ENCODE results near the gene NFKBIL1.

Gene NFKBIL1

DNA sequence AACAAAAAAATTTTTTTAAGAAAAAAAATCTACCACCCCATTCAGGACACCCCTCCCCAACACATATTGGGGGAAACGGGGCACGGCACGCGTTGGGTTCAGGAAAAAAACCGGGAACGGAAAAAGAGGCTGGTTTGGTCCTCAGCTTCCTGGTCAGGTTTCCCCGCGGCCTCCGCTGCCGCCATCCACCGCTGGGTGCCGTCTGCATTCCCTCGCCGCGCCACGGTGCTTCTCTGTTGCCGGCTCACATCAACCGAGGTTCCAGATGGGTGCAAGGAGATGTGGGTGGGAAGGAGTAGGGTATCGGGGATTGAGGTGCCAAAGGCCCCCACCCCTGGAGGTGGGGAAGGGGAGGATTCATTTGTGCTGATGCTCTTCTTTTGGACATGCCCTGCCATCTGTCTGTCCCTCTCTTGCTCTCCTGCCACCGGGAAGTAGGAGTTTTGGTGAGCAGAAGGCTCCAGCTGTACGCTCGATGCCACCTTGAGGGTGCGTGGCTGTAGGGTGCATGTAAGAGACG lies 12.8 kb upstream of the NFKBIL1 start:
- DNase-seq (ENCODE audit: low spot score): no peak

DNA sequence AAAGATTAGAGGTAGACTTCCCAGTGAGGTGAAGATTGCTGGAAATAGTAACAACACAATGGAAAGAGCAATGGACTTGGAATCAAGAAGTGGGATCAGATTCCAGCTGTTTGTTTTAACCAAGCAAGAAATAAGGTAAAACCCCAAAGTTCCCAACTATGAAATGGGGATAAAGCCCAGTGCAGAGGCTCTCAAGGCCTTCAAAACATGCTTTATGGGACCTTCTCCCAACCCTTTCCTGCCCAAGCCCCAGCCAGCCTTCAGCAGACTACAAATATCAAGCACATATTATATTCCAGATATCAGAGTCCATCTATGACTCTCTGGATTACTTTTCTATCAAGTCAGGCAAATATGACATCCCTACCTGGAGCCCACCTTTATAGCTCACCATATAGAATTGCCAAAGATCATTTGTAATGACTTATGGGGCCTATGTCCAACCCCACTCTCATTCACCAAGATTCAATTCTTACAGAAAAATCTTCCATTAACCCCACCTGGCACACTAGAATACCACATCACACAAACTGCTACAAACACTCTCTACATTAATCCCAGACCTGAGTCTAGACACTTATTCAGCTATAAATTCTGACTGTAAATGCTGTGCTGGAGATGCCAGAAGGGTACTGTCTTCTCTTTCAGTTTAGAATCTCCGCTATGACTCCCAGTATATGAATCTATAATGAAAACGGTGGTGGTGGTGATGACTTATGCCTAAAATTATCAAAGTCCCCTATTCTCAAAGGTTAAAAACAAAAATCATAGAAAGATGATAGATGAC lies 11.7 kb upstream of the NFKBIL1 start:
- no peak for DNase-seq (ENCODE audit: low spot score)

DNA sequence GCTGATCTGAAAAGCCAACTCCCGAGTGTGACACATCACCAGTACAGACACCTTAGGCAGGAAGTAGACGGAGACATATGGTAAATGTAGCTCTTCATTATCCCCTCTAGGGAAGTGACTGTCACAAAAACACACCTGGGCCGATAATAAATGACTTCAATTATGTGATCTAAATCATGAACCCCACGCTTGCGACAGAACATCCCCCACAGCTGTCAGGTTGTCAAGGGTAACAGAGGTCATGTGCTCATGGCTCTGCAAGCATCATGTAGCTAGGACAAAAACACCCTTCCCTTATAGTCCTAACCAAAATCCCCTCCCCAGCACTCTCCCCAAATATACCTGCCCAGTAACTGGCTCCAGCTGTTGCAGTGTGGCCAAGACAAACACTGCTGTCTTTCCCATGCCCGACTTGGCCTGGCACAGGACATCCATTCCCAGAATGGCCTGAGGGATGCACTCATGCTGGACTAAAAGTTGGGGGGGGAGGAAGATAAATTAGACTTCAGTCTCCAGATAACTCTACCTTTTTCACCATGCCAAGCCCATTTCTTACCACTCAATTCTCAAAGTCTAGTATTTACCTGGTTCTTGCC lies 8.5 kb upstream of the NFKBIL1 start:
- no peak for DNase-seq (ENCODE audit: low spot score)

DNA sequence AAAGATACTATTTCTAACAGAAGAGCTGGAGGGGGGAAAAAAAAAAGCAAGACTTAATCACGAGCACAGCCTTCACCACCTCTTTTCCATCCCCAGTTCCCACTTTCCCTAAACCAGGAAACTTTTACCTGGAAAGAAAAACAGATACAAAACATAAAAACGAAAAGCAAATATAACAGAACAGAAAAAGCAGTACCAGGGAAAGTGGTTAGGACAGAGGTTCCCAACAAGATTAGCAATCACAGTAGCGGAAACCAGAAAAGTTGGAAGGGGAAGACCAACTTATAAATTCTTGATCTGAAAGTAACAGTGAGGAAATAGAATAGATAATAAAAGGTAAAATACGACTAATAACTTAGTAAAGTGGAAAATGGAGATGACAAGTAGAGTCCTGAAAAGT lies 6.8 kb upstream of the NFKBIL1 start:
- no peak for DNase-seq (ENCODE audit: low spot score)

DNA sequence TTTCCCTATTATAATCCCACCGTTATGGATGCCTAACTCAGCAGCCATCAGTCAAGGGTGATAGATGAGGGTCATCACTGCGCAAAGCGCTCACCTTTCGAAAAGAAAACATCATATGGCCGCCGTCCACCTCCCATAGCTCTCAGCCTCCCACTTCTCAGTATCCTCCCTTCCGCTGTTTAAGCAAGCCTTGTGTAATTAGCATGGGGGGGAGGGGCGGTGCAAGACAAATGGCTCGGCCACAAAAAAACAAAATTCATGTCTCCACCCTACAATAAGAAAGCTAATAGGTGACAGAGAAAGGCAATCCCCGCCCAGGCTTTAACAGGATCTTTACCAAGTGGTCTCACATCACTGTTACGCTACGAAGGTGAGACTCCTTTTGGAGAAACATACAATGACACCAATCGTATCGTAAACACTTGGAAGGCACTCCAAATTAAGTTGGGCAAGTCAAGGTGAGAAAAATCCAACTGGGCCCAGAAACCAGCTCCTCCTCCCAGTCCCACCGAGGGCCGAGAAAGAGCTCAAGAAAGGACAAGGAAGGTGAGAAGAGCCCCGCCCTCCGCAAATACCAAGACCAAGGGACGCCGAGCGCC lies 6.2 kb upstream of the NFKBIL1 start:
- no peak for DNase-seq (ENCODE audit: low spot score)

DNA sequence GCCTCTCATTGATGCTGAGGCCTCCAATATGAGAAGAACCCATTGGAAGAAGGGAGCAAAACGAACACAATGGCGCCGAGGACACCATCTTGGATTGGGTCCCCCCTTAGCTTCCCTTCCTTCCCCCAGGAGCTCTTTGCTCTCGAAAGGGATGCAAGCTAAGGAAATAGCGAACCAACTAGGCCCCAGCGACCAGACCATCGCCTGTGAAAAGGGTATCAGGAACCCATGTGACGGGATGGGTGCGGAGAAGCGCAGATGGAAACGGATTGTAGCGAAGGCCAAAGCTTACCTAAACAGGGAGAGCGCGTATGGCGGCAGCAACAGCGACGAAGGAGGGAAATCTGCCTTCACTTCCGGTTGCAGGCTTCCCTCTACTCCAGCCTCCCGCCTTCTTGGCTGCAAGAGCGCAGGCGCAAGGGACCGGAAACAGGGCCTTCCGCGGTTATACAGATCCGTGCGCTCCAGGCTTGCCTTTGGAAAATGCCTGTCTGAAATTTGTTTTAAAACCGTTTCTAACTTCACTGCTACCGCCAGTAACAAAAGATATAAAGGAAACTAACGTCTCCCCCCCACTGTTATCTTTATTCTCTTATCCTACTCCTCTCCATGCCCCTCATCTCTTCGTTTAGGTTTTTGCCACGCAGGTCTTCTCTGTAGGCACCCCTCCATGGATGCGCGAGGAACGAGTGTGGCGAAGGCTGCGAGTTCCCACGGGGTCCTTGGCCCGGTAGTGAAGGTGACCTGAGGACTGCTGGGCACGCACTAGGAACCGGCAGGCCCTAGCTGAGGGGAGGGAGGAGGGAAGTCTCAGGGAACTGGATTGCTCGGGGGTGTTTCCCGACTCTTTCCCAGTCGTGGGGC lies 5.5 kb upstream of the NFKBIL1 start, which contains the start of gene DDX39B:
TSS of gene DDX39B (minus strand) at position 346 of the 864 bp plus-strand sequence. CDS start 1,471 bp downstream, outside the sequence.
- DNase-seq (ENCODE audit: low spot score): peak; percentile 95

DNA sequence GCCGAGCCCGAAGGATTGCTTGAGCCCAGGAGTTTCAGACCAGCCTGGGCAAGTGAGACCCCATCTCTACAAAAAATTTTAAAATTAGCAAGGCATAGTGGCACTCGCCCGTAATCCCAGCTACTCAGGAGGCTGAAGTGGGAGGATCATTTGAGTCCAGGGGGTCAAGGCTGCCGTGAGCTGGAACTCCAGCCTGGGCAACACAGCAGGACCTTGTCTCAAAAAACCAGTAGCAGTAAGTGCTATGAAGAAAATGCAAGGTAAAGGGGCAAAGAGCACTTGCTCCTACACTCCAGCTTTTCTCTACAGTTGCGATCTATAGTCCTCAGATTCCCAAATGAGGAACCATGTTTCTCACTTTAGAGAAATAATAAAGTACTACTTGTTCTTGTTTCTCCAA lies 3.8 kb upstream of the NFKBIL1 start:
- no peak for DNase-seq (ENCODE audit: low spot score)

DNA sequence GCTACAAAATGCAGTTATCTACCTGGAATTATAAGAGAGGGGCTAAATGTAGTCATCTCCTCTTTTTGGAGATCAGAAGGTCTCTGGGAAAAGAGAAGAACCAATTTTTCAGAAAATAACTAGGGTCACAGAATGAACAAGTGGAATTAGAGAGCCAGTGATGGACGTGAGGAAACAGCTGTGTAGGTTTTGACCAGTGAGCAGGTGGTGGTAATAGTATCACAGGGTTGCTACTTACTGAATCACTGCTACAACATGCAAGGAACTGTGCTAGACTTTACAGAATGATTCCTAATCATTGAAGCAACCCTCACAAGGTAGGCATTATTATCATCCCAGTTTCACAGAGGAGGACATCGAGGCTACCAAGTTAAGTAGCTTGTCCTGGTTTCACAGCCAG lies 2.7 kb upstream of the NFKBIL1 start:
- no peak for DNase-seq (ENCODE audit: low spot score)

DNA sequence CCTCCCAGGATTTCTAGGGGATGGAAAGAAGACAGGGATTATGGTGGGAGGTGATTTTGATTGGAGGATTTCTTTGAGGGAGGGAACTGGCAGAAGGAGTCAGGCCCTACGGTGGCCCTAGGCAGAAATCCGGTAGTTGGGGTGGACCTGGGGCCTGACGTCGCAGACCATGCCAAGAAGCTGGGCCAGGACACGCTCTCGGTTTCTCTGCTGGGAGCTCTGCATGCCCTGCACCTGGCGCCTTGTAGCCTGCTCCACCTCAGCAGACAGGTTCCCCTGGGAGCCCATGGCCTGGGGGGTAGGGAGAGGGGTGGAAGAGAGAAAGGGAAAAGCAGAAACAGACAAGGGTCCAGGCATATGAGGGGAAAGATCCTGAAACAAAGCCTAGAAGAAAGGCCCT lies 2.1 kb upstream of the NFKBIL1 start:
- DNase-seq (ENCODE audit: low spot score): no peak

DNA sequence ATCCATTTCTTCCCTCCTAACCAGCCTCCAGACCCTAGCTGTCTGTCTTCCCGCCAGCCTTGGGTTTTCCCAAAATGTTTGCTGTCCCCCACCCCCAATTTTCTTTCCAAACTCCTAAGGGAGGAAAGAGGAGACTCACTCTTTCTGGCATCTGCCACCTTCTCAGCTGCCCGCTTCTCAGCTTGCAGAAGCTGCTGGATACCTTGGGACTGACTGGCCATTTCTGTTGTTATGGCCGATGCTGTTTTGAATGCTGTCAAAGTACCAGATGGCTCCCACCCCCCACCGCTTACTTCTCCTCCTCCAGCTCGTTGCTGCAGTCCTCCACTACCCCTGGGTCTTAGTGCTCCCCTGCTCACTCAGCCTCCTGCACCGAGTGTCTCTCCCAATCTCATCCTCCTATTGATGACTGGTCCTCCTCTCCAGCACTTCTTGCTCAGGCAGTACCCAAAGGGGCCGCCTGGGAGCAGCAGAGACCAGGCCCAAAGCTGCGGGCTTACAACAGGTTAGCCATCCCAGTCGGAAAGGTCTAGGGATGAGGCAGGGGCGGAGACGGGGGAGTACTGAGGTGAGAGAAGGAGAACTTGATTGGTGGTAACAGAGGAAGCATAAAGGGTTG lies 960 bp upstream of the NFKBIL1 start, which contains the start of gene ATP6V1G2:
TSS of gene ATP6V1G2 (minus strand) at position 270 of the 619 bp plus-strand sequence. CDS start at position 221, 49 bp downstream.
- DNase-seq (ENCODE audit: low spot score): peak; percentile 93

DNA sequence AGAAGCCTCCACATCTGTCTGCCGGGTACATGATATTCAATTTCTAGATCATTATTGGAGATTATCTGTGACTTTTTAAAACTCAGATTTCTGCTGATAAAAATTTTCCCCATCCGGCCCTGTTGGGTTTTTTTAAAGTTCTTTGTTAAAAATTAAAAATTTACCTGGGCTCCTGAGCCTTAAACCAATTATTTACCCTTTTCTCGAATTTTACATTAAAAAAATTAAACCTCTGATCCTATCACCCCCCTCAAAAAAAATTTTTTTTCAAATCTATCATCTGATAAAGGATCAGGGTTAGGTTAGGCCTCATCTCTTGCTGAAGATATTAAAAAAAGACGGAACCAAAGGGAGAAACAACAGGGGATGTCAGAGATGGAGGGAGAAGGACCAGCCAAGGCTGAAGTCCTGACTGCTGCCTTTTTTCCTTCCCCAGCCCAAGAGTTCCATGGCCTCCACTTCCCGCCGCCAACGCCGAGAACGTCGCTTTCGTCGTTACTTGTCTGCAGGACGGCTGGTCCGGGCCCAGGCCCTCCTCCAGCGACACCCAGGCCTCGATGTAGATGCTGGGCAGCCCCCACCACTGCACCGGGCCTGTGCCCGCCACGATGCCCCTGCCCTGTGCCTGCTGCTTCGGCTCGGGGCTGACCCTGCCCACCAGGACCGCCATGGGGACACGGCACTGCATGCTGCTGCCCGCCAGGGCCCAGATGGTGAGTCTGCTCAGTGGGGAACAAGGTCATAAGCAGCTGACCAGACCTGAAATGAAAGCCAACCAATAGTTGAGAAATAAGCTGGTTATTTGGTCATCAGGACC lies 527 bp downstream of the NFKBIL1 start:
- no peak for DNase-seq (ENCODE audit: low spot score)

DNA sequence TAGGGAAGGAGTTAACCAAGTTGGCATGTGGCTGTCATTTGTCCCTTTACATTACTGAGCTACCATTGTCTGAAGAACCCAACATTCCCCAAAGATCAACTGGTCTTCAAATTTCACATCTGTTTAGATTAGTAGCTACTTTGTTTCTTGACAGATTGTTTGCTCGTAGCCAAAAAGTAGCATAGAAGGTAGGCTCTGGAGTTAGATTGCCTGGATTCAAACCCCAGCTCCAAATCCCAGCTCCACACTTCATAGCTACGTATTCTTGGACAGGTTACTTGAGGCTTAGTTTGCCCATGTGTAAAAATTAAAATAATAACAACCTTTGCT lies 1.1 kb downstream of the NFKBIL1 start:
- no peak for DNase-seq (ENCODE audit: low spot score)

DNA sequence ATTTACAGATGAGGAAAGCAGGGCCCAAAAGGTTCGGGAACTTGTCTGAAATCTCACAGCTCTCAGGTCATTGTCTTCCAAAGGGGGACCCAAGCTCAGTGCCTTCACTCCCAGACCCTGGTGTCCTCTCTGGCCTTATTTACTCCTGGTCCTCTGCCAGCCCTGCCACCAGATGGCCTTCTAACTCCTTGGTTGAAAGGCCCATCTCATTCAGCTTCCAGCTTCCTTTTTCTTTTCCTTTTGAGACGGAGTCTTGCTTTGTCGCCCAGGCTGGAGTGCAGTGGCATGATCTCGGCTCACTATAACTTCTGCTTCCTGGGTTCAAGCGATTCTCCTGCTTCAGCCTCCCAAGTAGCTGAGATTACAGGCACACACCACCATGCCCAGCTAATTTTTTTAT lies 4.0 kb downstream of the NFKBIL1 start:
- peak; percentile 58 for DNase-seq (ENCODE audit: low spot score)

DNA sequence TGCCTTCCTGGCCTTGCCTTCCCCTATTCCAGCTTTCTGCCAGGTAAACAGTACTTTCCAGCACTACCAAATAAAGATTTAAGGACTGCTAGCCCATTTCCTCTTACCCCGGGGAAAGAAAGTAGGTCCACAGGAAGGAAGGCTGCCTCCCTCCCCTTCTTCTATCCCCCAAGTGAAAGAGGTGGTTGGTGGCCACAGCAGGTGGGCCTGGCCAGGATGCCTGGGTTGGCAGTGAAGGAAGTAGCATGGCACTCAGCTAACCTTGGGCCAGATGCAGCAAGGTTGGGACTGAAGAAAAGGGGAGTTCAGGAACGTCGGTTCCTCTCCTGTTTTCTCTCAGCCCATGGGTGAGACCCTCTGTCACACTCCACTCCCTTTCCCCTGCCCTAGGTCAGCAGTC lies 8.9 kb downstream of the NFKBIL1 start:
- no peak for DNase-seq (ENCODE audit: low spot score)

DNA sequence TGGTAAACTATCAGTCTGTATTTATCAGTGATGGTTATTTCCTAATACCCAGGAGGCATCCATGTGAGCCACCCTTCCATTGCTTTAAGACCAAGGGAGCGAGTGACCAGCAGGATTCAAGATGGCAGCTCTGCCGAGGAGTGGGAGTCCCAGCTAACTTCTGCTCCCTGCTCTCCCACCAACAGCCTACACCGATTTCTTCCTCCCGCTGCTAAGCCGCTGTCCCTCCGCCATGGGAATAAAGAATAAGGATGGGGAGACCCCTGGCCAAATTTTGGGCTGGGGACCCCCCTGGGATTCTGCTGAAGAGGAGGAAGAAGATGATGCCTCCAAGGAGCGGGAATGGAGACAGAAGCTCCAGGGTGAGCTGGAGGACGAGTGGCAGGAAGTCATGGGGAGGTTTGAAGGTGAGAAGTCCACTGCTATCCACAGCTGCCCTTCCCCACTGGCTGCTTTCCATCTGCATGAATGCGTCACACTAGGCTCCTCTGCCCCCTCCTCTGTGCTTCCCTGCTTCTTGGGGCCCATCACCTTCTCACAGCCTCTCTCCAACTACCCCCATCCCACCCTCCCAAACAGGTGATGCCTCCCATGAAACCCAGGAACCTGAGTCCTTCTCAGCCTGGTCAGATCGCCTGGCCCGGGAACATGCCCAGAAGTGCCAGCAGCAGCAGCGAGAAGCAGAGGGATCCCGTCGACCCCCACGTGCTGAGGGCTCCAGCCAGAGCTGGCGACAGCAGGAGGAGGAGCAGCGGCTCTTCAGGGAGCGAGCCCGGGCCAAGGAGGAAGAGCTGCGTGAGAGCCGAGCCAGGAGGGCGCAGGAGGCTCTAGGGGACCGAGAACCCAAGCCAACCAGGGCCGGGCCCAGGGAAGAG lies 10.3 kb downstream of the NFKBIL1 start:
- DNase-seq (ENCODE audit: low spot score): no peak

DNA sequence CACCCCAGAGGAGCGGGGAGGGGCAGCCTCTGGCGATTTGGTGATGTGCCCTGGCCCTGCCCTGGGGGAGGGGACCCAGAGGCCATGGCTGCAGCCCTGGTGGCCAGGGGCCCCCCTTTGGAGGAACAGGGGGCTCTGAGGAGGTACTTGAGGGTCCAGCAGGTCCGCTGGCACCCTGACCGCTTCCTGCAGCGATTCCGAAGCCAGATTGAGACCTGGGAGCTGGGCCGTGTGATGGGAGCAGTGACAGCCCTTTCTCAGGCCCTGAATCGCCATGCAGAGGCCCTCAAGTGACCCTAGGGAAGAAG lies 10.9 kb downstream of the NFKBIL1 start:
- DNase-seq (ENCODE audit: low spot score): no peak

DNA sequence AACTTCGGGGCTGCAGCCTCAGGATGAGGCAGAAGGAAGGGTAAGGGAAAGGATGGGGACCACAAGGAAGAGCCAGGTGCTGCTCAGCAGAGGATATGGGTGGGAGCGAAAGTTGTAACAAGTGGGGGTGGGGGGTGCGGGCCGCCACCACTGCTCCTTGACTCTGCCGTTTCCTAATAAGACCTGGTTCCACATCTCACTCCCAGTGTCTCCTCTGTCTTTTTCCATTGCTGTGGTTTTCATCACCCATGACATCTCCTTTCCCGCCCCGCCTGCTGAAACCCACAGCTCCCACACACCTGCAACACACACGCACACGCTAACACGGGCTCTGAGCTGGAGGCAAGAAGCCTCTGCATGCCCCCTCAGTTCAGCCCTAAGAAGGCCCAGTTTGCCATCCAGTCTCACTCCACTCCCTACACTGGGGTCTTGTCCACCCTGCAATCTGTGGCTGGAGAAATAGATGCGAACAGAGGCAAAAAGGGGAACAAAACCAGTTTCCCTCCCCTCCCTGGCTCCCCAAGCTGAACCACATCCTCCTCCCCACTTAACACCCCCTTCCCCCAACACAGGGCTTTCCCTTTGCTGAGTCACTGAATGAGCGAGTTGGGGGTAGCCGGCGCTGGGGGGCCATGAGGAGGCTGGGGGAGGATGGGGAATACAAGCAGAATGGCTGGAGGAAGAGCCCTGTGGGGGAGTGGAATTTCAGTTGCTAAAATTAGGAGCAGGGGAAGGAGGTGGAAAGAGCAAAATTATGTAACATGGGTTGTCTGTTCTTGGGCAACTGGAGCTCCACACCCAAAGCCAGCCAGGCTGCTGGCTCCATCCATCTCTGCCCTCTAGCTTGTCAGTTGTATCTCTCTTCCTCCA lies 11.5 kb downstream of the NFKBIL1 start:
- DNase-seq (ENCODE audit: low spot score): no peak

DNA sequence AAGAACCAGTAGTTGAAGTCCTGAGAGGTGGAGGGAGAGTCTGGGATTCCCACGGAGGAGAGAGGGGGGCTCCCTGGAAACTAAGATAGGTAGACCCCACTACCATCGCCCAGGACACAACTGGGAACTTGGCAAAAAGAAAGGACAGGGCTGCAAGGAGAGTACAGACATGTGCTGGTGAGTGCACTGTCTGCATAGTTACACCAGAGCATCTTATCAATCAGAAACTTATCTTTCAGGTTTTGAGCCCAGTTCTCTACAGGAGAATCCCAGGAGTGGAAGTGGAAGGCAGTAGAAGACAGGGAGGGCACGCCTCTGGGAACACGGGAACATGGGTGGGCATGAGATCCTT lies 12.2 kb downstream of the NFKBIL1 start:
- no peak for DNase-seq (ENCODE audit: low spot score)

Data from ecto neural progenitor cell (in vitro differentiated cells).